SK-N-SH treated with all-trans-retinoic acid at 6 μM for 48 hours (cell line): ENCODE measurements around the gene NT5C.

Source experiments
- CREB5 ChIP-seq: fragments of 250-450 bp; sonication (Bioruptor Pico); IDR thresholded peaks from 2 replicates; pipeline ENCODE4 v1.5.1; 2020; ENCODE audit warnings: low read depth, mild to moderate bottlenecking, moderate library complexity
- PATZ1 ChIP-seq: fragments of 250-450 bp; sonication (Bioruptor Pico); IDR thresholded peaks from 2 replicates; pipeline ENCODE4 v1.8.0; 2020; ENCODE audit warnings: mild to moderate bottlenecking, moderate library complexity, borderline replicate concordance
- PPARA ChIP-seq: fragments of 250-450 bp; sonication (Bioruptor Pico); IDR thresholded peaks from 2 replicates; pipeline ENCODE4 v1.5.0; 2020; ENCODE audit warnings: mild to moderate bottlenecking, borderline replicate concordance
- TF ChIP-seq, protein P1 (sequence below): fragments of 250-450 bp; sonication (Bioruptor Pico); IDR thresholded peaks from 2 replicates; pipeline ENCODE4 v1.5.1; 2021; ENCODE audit warnings: mild to moderate bottlenecking, moderate library complexity

- TF ChIP-seq PPARA (no peak), PATZ1 (CRISPR knock-in tag) (no peak), CREB5 (no peak)
- TF ChIP-seq, protein P1, sequence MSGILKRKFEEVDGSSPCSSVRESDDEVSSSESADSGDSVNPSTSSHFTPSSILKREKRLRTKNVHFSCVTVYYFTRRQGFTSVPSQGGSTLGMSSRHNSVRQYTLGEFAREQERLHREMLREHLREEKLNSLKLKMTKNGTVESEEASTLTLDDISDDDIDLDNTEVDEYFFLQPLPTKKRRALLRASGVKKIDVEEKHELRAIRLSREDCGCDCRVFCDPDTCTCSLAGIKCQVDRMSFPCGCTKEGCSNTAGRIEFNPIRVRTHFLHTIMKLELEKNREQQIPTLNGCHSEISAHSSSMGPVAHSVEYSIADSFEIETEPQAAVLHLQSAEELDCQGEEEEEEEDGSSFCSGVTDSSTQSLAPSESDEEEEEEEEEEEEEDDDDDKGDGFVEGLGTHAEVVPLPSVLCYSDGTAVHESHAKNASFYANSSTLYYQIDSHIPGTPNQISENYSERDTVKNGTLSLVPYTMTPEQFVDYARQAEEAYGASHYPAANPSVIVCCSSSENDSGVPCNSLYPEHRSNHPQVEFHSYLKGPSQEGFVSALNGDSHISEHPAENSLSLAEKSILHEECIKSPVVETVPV, result no peak
These were observed 48.9 kb downstream of the NT5C start for GRCh38 chr17:75082683-75083082.
